Panc1 (cell line): Measurements from ENCODE around the gene ZNF79. TPM values are rescaled to one million over a fixed set of nuclear protein-coding genes. Genes with fewer than 3 reads are reported as not detected.

ENCODE experiments used
- ATAC-seq: fragments of 200-7000 bp; cut with Tn5 transposase; 2 replicates; pipeline ENCODE4 v1.9.1; 2020; ENCODE audit warnings: mild to moderate bottlenecking, moderate library complexity
- BruUV-seq: library from RNA; stranded (reverse); fragments of 400-500 nt; replicated peaks from 2 replicates; lab custom pipeline; 2021; lab: Mats Ljungman, UMichigan
- CTCF ChIA-PET: fragments of 300-600 bp; sonication (Branson Sonifier 250); formaldehyde crosslinking; loops from one replicate; lab custom pipeline; 2022; ENCODE audit warnings: antibody characterized with exemption; lab: Charles Lee
- POLR2A ChIA-PET: fragments of 300-600 bp; sonication (Branson Sonifier 250); formaldehyde crosslinking; loops from one replicate; lab custom pipeline; 2022; ENCODE audit warnings: antibody characterized with exemption; lab: Charles Lee
- DNase-seq: peaks from one replicate; pipeline ENCODE4 v3.0.0-alpha.2; 2010; ENCODE audit warnings: low read depth, low spot score
- H3K27ac ChIP-seq: 2 replicates; pipeline ENCODE4 v1.5.1; 2011; ENCODE audit warnings: mild to moderate bottlenecking, low read length, inconsistent platforms
- H3K27me3 ChIP-seq: fragments of 200-500 bp; sonication (Bioruptor generic); 2 replicates; pipeline ENCODE4 v1.6.0; 2014; ENCODE audit warnings: low read length, inconsistent platforms; ENCODE audit not compliant: control insufficient read depth, insufficient read depth
- H3K36me3 ChIP-seq: fragments of 200-500 bp; sonication (Bioruptor generic); 2 replicates; pipeline ENCODE4 v1.5.1; 2014; ENCODE audit warnings: inconsistent platforms, mild to moderate bottlenecking, low read length, moderate library complexity; ENCODE audit not compliant: control insufficient read depth, insufficient read depth
- H3K4me1 ChIP-seq: 2 replicates; pipeline ENCODE4 v1.5.1; 2011; ENCODE audit warnings: inconsistent platforms, mild to moderate bottlenecking, low read length, moderate library complexity; ENCODE audit not compliant: control insufficient read depth, insufficient read depth
- H3K4me3 ChIP-seq, 2 experiments: 2 replicates each; pipeline ENCODE4 v1.5.1; 2011 to 2012; ENCODE audit warnings: low read depth in 2 of 2, low read length in 2 of 2, mild to moderate bottlenecking in 2 of 2, inconsistent platforms in 1 of 2, moderate library complexity in 1 of 2
- H3K9me3 ChIP-seq: fragments of 200-500 bp; sonication (Bioruptor generic); 2 replicates; pipeline ENCODE4 v1.5.1; 2014; ENCODE audit warnings: low read depth, mild to moderate bottlenecking, inconsistent platforms, low read length, moderate library complexity; ENCODE audit not compliant: control insufficient read depth, insufficient read depth
- CTCF ChIP-seq: fragments of 450-650 bp; IDR thresholded peaks from 2 replicates; pipeline ENCODE4 v1.5.1; 2017; ENCODE audit warnings: mild to moderate bottlenecking
- POLR2AphosphoS5 ChIP-seq: IDR thresholded peaks from 2 replicates; pipeline ENCODE4 v1.6.1; 2012; ENCODE audit warnings: mild to moderate bottlenecking, low read depth, low read length, moderate library complexity
- REST ChIP-seq, 2 experiments: IDR thresholded peaks; 2 replicates each; pipeline ENCODE4 v1.6.1; 2011 to 2012; ENCODE audit warnings: low read depth in 2 of 2, control low read depth in 1 of 2, low read length in 1 of 2, mild to moderate bottlenecking in 1 of 2, moderate library complexity in 1 of 2; ENCODE audit not compliant: insufficient read depth in 1 of 2
- SIN3A ChIP-seq: IDR thresholded peaks from 2 replicates; pipeline ENCODE4 v1.6.1; 2012; ENCODE audit warnings: low read depth, mild to moderate bottlenecking, low read length, moderate library complexity, borderline replicate concordance; ENCODE audit not compliant: insufficient read depth
- TCF7L2 ChIP-seq: IDR thresholded peaks from 2 replicates; pipeline ENCODE4 v1.6.1; 2011; ENCODE audit warnings: mild to moderate bottlenecking, low read depth, low read length, inconsistent platforms
- in situ Hi-C: cut with HindIII; loops from 2 replicates; pipeline ENCODE4 v1.10.0; 2016; ENCODE audit warnings: low sequenced_read_pairs, low pct_unique_long_range_greater_than_20kb
- intact Hi-C: fragments of 100-400 bp; cut with micrococcal nuclease; formaldehyde crosslinking; loops from one replicate; pipeline ENCODE4 v1.10.0; 2022; ENCODE audit not compliant: unreplicated experiment
- total RNA-seq: library from RNA; stranded (reverse); gene quantifications from one replicate; pipeline ENCODE4 v1.2.1, GENCODE V29; 2021; ENCODE audit not compliant: unreplicated experiment

ZNF79 gene
- total RNA-seq, 1 experiment from 2014 or later, result 5.4 TPM

- in situ Hi-C loops, result no loop called here
- no peak for ATAC-seq
These were observed 46.5 kb downstream of the ZNF79 start for GRCh38 chr9:127470662-127471061.

GRCh38 chr9:127473501-127473900 is 49.3 kb downstream of the ZNF79 start:
- H3K4me1 ChIP-seq, result no peaks in the 10 kb centered on the region
- ChIA-PET POLR2A (no interaction called here), CTCF (interaction anchor here (0.7 kb wide), 1 partner anchor 10 kb away, joined by 3 read pairs; no protein-coding TSS in a partner anchor)
- no peak overlapping the region for H3K27ac ChIP-seq
- no peaks in the 10 kb centered on the region for H3K9me3 ChIP-seq
- DNase-seq (no peak), ATAC-seq (no peak)
- H3K4me3 ChIP-seq, result no peak overlapping the region
- no peaks in the 10 kb centered on the region for H3K36me3 ChIP-seq
- in situ Hi-C loops (no loop called here), intact Hi-C loops (no loop called here)
- BruUV-seq, result no TSS peak
- TF ChIP-seq CTCF (no peak), REST (IDR thresholded peaks at IDR 0.05; ENCODE audit: insufficient read depth in 1 of 2, low read depth in 2 of 2, low read length in 1 of 2) (no peak), POLR2AphosphoS5 (no peak), TCF7L2 (no peak), SIN3A (no peak)
- no peaks in the 10 kb centered on the region for H3K27me3 ChIP-seq

More at GRCh38 chr9:127470662-127471061, 46.5 kb downstream of the ZNF79 start:
- no TSS peak for BruUV-seq
- CTCF ChIA-PET, result interaction anchor here (0.6 kb wide), 2 partner anchors 28 to 113 kb away, joined by 4 to 5 read pairs; no protein-coding TSS in a partner anchor
- no peak for DNase-seq
- no peaks in the 10 kb centered on the region for H3K4me1 ChIP-seq
- H3K27me3 ChIP-seq, result no peaks in the 10 kb centered on the region
- intact Hi-C loops, result no loop called here
- TF ChIP-seq CTCF, result no peak
- no peak for TF ChIP-seq POLR2AphosphoS5
- TF ChIP-seq TCF7L2, result no peak
- no peak for TF ChIP-seq REST (IDR thresholded peaks at IDR 0.05; ENCODE audit: insufficient read depth in 1 of 2, low read depth in 2 of 2, low read length in 1 of 2)
- TF ChIP-seq SIN3A, result no peak
- no peak overlapping the region for H3K27ac ChIP-seq
- no peaks in the 10 kb centered on the region for H3K36me3 ChIP-seq
- POLR2A ChIA-PET, result no interaction called here
- H3K9me3 ChIP-seq, result no peaks in the 10 kb centered on the region
- no peak overlapping the region for H3K4me3 ChIP-seq
